WTC11 (cell line): ENCODE data around the gene LNX2. TPM values are rescaled to one million over a fixed set of nuclear protein-coding genes. Genes with fewer than 3 reads are reported as not detected.

Experiments used
- ATAC-seq: fragments of 200-7000 bp; cut with Tn5 transposase; 2 replicates; pipeline ENCODE4 v1.10.0; 2021; ENCODE audit warnings: mild to moderate bottlenecking, moderate library complexity
- CTCF ChIA-PET: fragments of 300-600 bp; sonication (Branson Sonifier 250); formaldehyde crosslinking; loops from one replicate; lab custom pipeline; 2021; ENCODE audit warnings: antibody characterized with exemption; lab: Charles Lee
- POLR2A ChIA-PET: fragments of 350-600 bp; sonication (Branson Sonifier 250); formaldehyde crosslinking; loops from one replicate; lab custom pipeline; 2021; ENCODE audit warnings: antibody characterized with exemption; lab: Charles Lee
- DNase-seq: peaks from one replicate; pipeline ENCODE4 v3.0.0; 2021; ENCODE audit warnings: low spot score
- H3K27ac Mint-ChIP-seq: 2 replicates; pipeline ENCODE4 v1.8.0; 2021; ENCODE audit warnings: mixed read lengths
- H3K27me3 Mint-ChIP-seq: 2 replicates; pipeline ENCODE4 v1.8.0; 2021; ENCODE audit warnings: low read depth, mild to moderate bottlenecking, moderate library complexity, mixed read lengths
- H3K36me3 Mint-ChIP-seq: 2 replicates; pipeline ENCODE4 v1.8.0; 2021; ENCODE audit warnings: mixed read lengths
- H3K4me1 Mint-ChIP-seq: 2 replicates; pipeline ENCODE4 v1.8.0; 2022; ENCODE audit warnings: mixed read lengths
- H3K4me3 Mint-ChIP-seq: 2 replicates; pipeline ENCODE4 v1.8.0; 2021; ENCODE audit warnings: mild to moderate bottlenecking, moderate library complexity, mixed read lengths
- H3K9me3 Mint-ChIP-seq: 2 replicates; pipeline ENCODE4 v1.8.0; 2021; ENCODE audit warnings: mixed read lengths
- E2F5 ChIP-seq: sonication (generic); formaldehyde crosslinking; IDR thresholded peaks from 2 replicates; pipeline ENCODE4 v1.8.1; 2022; ENCODE audit warnings: mild to moderate bottlenecking, moderate library complexity, missing genetic modification reagents
- EMX1 ChIP-seq: fragments of 250-450 bp; sonication (Bioruptor Pico); IDR thresholded peaks from 2 replicates; pipeline ENCODE4 v1.8.0; 2021; ENCODE audit warnings: mild to moderate bottlenecking
- FOXJ3 ChIP-seq: sonication (generic); formaldehyde crosslinking; IDR thresholded peaks from 2 replicates; pipeline ENCODE4 v1.9.0; 2021; ENCODE audit warnings: missing genetic modification reagents, mild to moderate bottlenecking, borderline replicate concordance
- FOXP1 ChIP-seq: sonication (generic); formaldehyde crosslinking; IDR thresholded peaks from 2 replicates; pipeline ENCODE4 v1.8.0; 2022; ENCODE audit warnings: missing genetic modification reagents, mild to moderate bottlenecking, moderate library complexity, borderline replicate concordance
- GTF2I ChIP-seq: fragments of 250-450 bp; sonication (Bioruptor Pico); conservative IDR thresholded peaks from 2 replicates; pipeline ENCODE4 v1.4.0; 2021; ENCODE audit warnings: mild to moderate bottlenecking
- IRF1 ChIP-seq: sonication (generic); formaldehyde crosslinking; IDR thresholded peaks from 2 replicates; pipeline ENCODE4 v1.8.0; 2023; ENCODE audit warnings: missing genetic modification reagents
- IRF2 ChIP-seq: sonication (generic); formaldehyde crosslinking; IDR thresholded peaks from 2 replicates; pipeline ENCODE4 v1.8.0; 2022; ENCODE audit warnings: low read depth, missing genetic modification reagents, borderline replicate concordance
- MXD4 ChIP-seq: fragments of 250-450 bp; sonication (Bioruptor Pico); IDR thresholded peaks from 2 replicates; pipeline ENCODE4 v1.8.0; 2021; ENCODE audit warnings: mild to moderate bottlenecking, moderate library complexity, borderline replicate concordance
- MYBL2 ChIP-seq: sonication (generic); formaldehyde crosslinking; IDR thresholded peaks from 2 replicates; pipeline ENCODE4 v1.8.1; 2023; ENCODE audit warnings: mild to moderate bottlenecking, moderate library complexity, missing genetic modification reagents
- NR3C1 ChIP-seq: sonication (generic); formaldehyde crosslinking; conservative IDR thresholded peaks from 2 replicates; pipeline ENCODE4 v1.8.1; 2023; ENCODE audit warnings: low read depth, mild to moderate bottlenecking, missing genetic modification reagents
- PRDM15 ChIP-seq: sonication (generic); formaldehyde crosslinking; IDR thresholded peaks from 2 replicates; pipeline ENCODE4 v1.8.0; 2022; ENCODE audit warnings: missing genetic modification reagents
- RORB ChIP-seq: fragments of 250-450 bp; sonication (Bioruptor Pico); IDR thresholded peaks from 2 replicates; pipeline ENCODE4 v1.9.0; 2021; ENCODE audit warnings: mild to moderate bottlenecking
- ZNF219 ChIP-seq: sonication (generic); formaldehyde crosslinking; IDR thresholded peaks from 2 replicates; pipeline ENCODE4 v1.8.0; 2023; ENCODE audit warnings: missing genetic modification reagents, mild to moderate bottlenecking, borderline replicate concordance
- ZNF423 ChIP-seq: fragments of 250-450 bp; sonication (Bioruptor Pico); IDR thresholded peaks from 2 replicates; pipeline ENCODE4 v2.1.2; 2022; ENCODE audit warnings: mild to moderate bottlenecking, moderate library complexity
- total RNA-seq: library from RNA; stranded (reverse); gene quantifications from 3 replicates; pipeline ENCODE4 v1.2.3, GENCODE V29; 2021
- TF ChIP-seq, protein P1 (sequence below): fragments of 250-450 bp; sonication (Bioruptor Pico); IDR thresholded peaks from 2 replicates; pipeline ENCODE4 v2.1.2; 2022; ENCODE audit warnings: mild to moderate bottlenecking, moderate library complexity
- TF ChIP-seq, protein P2 (sequence below): sonication (generic); formaldehyde crosslinking; IDR thresholded peaks from 2 replicates; pipeline ENCODE4 v1.8.1; 2023; ENCODE audit warnings: mild to moderate bottlenecking, missing genetic modification reagents, moderate library complexity
- TF ChIP-seq, protein P3 (sequence below): sonication (generic); formaldehyde crosslinking; IDR thresholded peaks from 2 replicates; pipeline ENCODE4 v1.8.1; 2023; ENCODE audit warnings: mild to moderate bottlenecking, missing genetic modification reagents
- TF ChIP-seq, protein P4 (sequence below): sonication (generic); formaldehyde crosslinking; IDR thresholded peaks from 2 replicates; pipeline ENCODE4 v1.8.0; 2022; ENCODE audit warnings: mild to moderate bottlenecking, missing genetic modification reagents

The LNX2 gene
- total RNA-seq, 1 experiment from 2014 or later: 10.1 TPM

GRCh38 chr13:27541386-27541785 is 78.9 kb downstream of the LNX2 start:
- H3K9me3 Mint-ChIP-seq: no peaks in the 10 kb centered on the region
- CTCF ChIA-PET: interaction anchor here (2.2 kb wide), 2 partner anchors 8 to 285 kb away, joined by 8 to 13 read pairs; no protein-coding TSS in a partner anchor
- DNase-seq (no peak), ATAC-seq (no peak)
- POLR2A ChIA-PET: no interaction called here
- no peak overlapping the region for H3K4me3 Mint-ChIP-seq
- no peak overlapping the region for H3K27ac Mint-ChIP-seq
- TF ChIP-seq ZNF423 (CRISPR knock-in tag) (no peak), MXD4 (no peak)
- H3K36me3 Mint-ChIP-seq: peaks cover 7% of the 10 kb centered on the region
- peaks cover 11% of the 10 kb centered on the region for H3K4me1 Mint-ChIP-seq
- H3K27me3 Mint-ChIP-seq: no peaks in the 10 kb centered on the region

DNA sequence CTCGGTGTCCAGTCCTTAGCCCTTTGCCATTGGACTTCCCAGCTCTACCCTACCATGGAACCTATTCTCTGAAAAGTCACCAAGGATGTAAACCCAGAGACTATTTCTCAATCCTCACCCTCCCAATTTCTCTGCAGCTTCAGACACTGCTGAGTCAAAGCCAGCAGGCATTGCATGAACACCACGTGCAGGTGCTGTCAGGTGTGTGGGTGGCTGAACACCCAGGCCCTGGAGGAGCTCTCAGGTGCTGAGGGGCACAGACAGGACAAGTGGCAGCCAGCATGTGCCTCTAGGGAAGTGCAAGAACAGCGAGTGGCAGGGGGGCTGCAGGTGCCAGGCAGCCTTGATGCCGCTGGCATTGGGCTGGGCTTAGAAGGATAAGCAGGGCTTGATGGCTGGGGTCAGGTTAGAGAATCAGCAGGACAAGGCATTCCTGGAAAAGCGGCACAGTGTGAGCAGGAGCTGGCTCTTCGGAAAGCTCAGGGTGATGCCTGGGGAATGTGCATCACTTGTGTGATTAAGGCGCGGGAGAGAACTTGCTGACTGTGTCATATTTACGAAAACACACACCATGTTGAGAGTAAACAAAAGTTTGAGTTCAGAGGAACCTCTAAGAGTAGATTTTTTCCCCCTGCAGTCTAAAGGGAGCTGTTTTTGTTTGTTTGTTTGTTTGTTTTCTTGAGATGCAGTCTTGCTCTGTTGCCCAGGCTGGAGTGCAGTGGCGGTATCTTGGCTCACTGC is 83.8 kb downstream of the LNX2 start:
- Mint-ChIP-seq H3K36me3 (no peaks in the 10 kb centered on the region), H3K9me3 (no peaks in the 10 kb centered on the region), H3K27me3 (no peaks in the 10 kb centered on the region), H3K4me1 (peaks cover 11% of the 10 kb centered on the region), H3K27ac (no peak overlapping the region), H3K4me3 (no peak overlapping the region)
- DNase-seq (no peak), ATAC-seq (no peak)
- TF ChIP-seq ZNF423 (CRISPR knock-in tag) (no peak), MYBL2 (CRISPR knock-in tag) (no peak), NR3C1 (CRISPR knock-in tag) (no peak), FOXP1 (CRISPR knock-in tag) (no peak), E2F5 (CRISPR knock-in tag) (no peak)
- TF ChIP-seq, protein P1, sequence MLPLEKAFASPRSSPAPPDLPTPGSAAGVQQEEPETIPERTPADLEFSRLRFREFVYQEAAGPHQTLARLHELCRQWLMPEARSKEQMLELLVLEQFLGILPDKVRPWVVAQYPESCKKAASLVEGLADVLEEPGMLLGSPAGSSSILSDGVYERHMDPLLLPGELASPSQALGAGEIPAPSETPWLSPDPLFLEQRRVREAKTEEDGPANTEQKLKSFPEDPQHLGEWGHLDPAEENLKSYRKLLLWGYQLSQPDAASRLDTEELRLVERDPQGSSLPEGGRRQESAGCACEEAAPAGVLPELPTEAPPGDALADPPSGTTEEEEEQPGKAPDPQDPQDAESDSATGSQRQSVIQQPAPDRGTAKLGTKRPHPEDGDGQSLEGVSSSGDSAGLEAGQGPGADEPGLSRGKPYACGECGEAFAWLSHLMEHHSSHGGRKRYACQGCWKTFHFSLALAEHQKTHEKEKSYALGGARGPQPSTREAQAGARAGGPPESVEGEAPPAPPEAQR (CRISPR knock-in tag): no peak
- TF ChIP-seq, protein P2, sequence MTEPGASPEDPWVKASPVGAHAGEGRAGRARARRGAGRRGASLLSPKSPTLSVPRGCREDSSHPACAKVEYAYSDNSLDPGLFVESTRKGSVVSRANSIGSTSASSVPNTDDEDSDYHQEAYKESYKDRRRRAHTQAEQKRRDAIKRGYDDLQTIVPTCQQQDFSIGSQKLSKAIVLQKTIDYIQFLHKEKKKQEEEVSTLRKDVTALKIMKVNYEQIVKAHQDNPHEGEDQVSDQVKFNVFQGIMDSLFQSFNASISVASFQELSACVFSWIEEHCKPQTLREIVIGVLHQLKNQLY: no peak
- ChIA-PET POLR2A (interaction anchor here (0.9 kb wide), 1 partner anchor 86 kb away, joined by 3 read pairs; the partner anchor contains the start of gene MTIF3), CTCF (interaction anchor here (1.0 to 3.4 kb wide), 3 partner anchors 175 to 333 kb away, joined by 3 to 12 read pairs (median 6); no protein-coding TSS in a partner anchor)

- no peak overlapping the region for H3K4me3 Mint-ChIP-seq
- no peak overlapping the region for H3K27ac Mint-ChIP-seq
- no peaks in the 10 kb centered on the region for H3K36me3 Mint-ChIP-seq
- H3K4me1 Mint-ChIP-seq: peaks cover 3% of the 10 kb centered on the region
- ATAC-seq: no peak
- CTCF ChIA-PET: interaction anchor here (3.4 kb wide), 1 partner anchor 174 kb away, joined by 12 read pairs; no protein-coding TSS in a partner anchor
- no peaks in the 10 kb centered on the region for H3K9me3 Mint-ChIP-seq
- no peaks in the 10 kb centered on the region for H3K27me3 Mint-ChIP-seq
- POLR2A ChIA-PET: no interaction called here
- no peak for DNase-seq
- TF ChIP-seq FOXJ3: no peak
- TF ChIP-seq ZNF219 (CRISPR knock-in tag): no peak
- no peak for TF ChIP-seq IRF1
- TF ChIP-seq, protein P3, sequence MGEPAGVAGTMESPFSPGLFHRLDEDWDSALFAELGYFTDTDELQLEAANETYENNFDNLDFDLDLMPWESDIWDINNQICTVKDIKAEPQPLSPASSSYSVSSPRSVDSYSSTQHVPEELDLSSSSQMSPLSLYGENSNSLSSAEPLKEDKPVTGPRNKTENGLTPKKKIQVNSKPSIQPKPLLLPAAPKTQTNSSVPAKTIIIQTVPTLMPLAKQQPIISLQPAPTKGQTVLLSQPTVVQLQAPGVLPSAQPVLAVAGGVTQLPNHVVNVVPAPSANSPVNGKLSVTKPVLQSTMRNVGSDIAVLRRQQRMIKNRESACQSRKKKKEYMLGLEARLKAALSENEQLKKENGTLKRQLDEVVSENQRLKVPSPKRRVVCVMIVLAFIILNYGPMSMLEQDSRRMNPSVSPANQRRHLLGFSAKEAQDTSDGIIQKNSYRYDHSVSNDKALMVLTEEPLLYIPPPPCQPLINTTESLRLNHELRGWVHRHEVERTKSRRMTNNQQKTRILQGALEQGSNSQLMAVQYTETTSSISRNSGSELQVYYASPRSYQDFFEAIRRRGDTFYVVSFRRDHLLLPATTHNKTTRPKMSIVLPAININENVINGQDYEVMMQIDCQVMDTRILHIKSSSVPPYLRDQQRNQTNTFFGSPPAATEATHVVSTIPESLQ (CRISPR knock-in tag): no peak
- TF ChIP-seq IRF2 (CRISPR knock-in tag): no peak
- TF ChIP-seq, protein P4, sequence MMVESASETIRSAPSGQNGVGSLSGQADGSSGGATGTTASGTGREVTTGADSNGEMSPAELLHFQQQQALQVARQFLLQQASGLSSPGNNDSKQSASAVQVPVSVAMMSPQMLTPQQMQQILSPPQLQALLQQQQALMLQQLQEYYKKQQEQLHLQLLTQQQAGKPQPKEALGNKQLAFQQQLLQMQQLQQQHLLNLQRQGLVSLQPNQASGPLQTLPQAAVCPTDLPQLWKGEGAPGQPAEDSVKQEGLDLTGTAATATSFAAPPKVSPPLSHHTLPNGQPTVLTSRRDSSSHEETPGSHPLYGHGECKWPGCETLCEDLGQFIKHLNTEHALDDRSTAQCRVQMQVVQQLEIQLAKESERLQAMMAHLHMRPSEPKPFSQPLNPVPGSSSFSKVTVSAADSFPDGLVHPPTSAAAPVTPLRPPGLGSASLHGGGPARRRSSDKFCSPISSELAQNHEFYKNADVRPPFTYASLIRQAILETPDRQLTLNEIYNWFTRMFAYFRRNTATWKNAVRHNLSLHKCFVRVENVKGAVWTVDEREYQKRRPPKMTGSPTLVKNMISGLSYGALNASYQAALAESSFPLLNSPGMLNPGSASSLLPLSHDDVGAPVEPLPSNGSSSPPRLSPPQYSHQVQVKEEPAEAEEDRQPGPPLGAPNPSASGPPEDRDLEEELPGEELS (CRISPR knock-in tag): no peak
- TF ChIP-seq RORB (CRISPR knock-in tag): no peak
- TF ChIP-seq MYBL2 (CRISPR knock-in tag): no peak
- no peak for TF ChIP-seq EMX1
- no peak for TF ChIP-seq PRDM15
- TF ChIP-seq GTF2I (CRISPR knock-in tag): no peak
Observed at GRCh38 chr13:27535546-27535945, 84.8 kb downstream of the LNX2 start.
